Psoas muscle (tissue), 8 donors: Measurements from ENCODE around the gene DOCK10. TPM values are rescaled to one million over a fixed set of nuclear protein-coding genes. Genes with fewer than 3 reads are reported as not detected.

Experiments used
- ATAC-seq, 4 donors: fragments of 200-7000 bp; cut with Tn5 transposase; one replicate each; pipeline ENCODE4 v1.9.1; 2020; ENCODE audit warnings: moderate library complexity in 3 of 4, mild to moderate bottlenecking in 2 of 4
- DNase-seq, 2 donors: peaks; one replicate each; pipeline ENCODE4 v3.0.0-alpha.2; 2020
- H3K27ac ChIP-seq: fragments of 200-600 bp; one replicate; pipeline ENCODE4 v1.8.0; 2022
- H3K27me3 ChIP-seq, 3 donors: fragments of 200-600 bp in 1 of 3; one replicate each; pipeline versions ENCODE4 v1.6.1 to v1.8.0; 2013 to 2022; ENCODE audit warnings: low read length in 2 of 3, mild to moderate bottlenecking in 2 of 3, moderate library complexity in 1 of 3; ENCODE audit not compliant: insufficient read depth in 3 of 3
- H3K36me3 ChIP-seq, 2 donors: fragments of 200-600 bp in 1 of 2; one replicate each; pipeline versions ENCODE4 v1.6.1 to v1.8.0; 2013 to 2022; ENCODE audit warnings: low read depth in 1 of 2, mild to moderate bottlenecking in 1 of 2, moderate library complexity in 1 of 2; ENCODE audit not compliant: insufficient read depth in 1 of 2
- H3K4me1 ChIP-seq: fragments of 200-600 bp; one replicate; pipeline ENCODE4 v1.8.0; 2022
- H3K4me3 ChIP-seq: fragments of 200-600 bp; one replicate; pipeline ENCODE4 v1.8.0; 2022; ENCODE audit warnings: mild to moderate bottlenecking
- H3K9me3 ChIP-seq: fragments of 200-600 bp; one replicate; pipeline ENCODE4 v1.8.0; 2022
- CTCF ChIP-seq: fragments of 200-600 bp; IDR thresholded peaks from one replicate; pipeline ENCODE4 v1.8.0; 2022; ENCODE audit warnings: antibody characterized with exemption
- WGBS, 3 donors: extraction: QIAGEN DNeasy Blood & Tissue Kit; methylation state at CpG; one replicate each; pipeline versions ENCODE4 v1.1.6 to v1.1.7; 2013; 5-methylcytosine and 5-hydroxymethylcytosine counted together
- intact Hi-C, 2 donors: fragments of 100-400 bp; cut with DNase I; formaldehyde crosslinking; loops; one replicate each; pipeline versions ENCODE4 v1.11.0 to v1.14.2; 2022
- polyA plus RNA-seq, 3 donors: library from polyadenylated mRNA; stranded (reverse); fragments of 200-250 nt; gene quantifications; one replicate each; pipeline ENCODE4 v1.2.3, GENCODE V29; 2013
- total RNA-seq, 4 donors: library from RNA; stranded (reverse); fragmentation: NEBNext Ultra II Directional in 2 of 4; extraction: Animal tissue kit (Norgen Biotek cat#: 25700) in 2 of 4; gene quantifications; one replicate each; pipeline versions ENCODE4 v1.2.1 to v1.2.4, GENCODE V29; 2021 to 2023
- donor health status: healthy with polysubstance abuse.
- donor health status: DM: no; HTN: no; CAD: no; lungs with moderate emphysema.
- donor health status: Bipolar disorder and iron deficiency.
- donor health status: healthy.
- donor health status: DM: yes; HTN: yes; CAD: no.
- donor health status: DM: no; HTN: no; CAD: no.
- donor health status: DM: no; HTN: no; CAD: no.
- donor health status: DM: yes; HTN: yes; CAD: no.

DOCK10 gene
- total and polyA plus RNA-seq, 7 donors = 0.17 to 4.4 (median 1.0) TPM

GRCh38 chr2:224807153-224807964 is 234.9 kb downstream of the DOCK10 start:
- intact Hi-C loops = no loop called here
- WGBS, 3 donors = 87 to 95% (median 95%) methylated on average over 6 of the region's 6 CpGs
- H3K9me3 ChIP-seq = no peaks in the 10 kb centered on the region
- no peaks in the 10 kb centered on the region for H3K4me1 ChIP-seq
- H3K27me3 ChIP-seq = no peaks in the 10 kb centered on the region
- H3K27ac ChIP-seq = no peak overlapping the region
- H3K36me3 ChIP-seq = peaks cover 0 to 6% of the 10 kb centered on the region in 2 donors
- TF ChIP-seq CTCF = no peak
- ATAC-seq (no peak), DNase-seq (no peak)
- H3K4me3 ChIP-seq = no peak overlapping the region

- ATAC-seq = no peak
Observed at GRCh38 chr2:224803930-224804329, 238.3 kb downstream of the DOCK10 start.

GRCh38 chr2:224802407-224802806 is 239.9 kb downstream of the DOCK10 start:
- no peaks in the 10 kb centered on the region for H3K4me1 ChIP-seq
- no peak for DNase-seq
- H3K4me3 ChIP-seq = no peak overlapping the region
- intact Hi-C loops = no loop called here
- WGBS, 3 donors = 57 to 68% (median 58%) methylated on average over 1 of the region's 1 CpG
- no peaks in the 10 kb centered on the region for H3K9me3 ChIP-seq
- no peaks in the 10 kb centered on the region for H3K27me3 ChIP-seq
- H3K36me3 ChIP-seq = peaks cover 0 to 16% of the 10 kb centered on the region in 2 donors
- no peak overlapping the region for H3K27ac ChIP-seq
- no peak for ATAC-seq
- TF ChIP-seq CTCF = no peak

More at GRCh38 chr2:224803930-224804329, 238.3 kb downstream of the DOCK10 start:
- intact Hi-C loops = no loop called here
- no peaks in the 10 kb centered on the region for H3K27me3 ChIP-seq
- H3K4me3 ChIP-seq = no peak overlapping the region
- H3K36me3 ChIP-seq = peaks cover 0 to 16% of the 10 kb centered on the region in 2 donors
- DNase-seq = no peak
- no peak overlapping the region for H3K27ac ChIP-seq
- no peaks in the 10 kb centered on the region for H3K4me1 ChIP-seq
- TF ChIP-seq CTCF = no peak
- WGBS, 3 donors = 82 to 91% (median 89%) methylated on average over 1 of the region's 1 CpG
- H3K9me3 ChIP-seq = no peaks in the 10 kb centered on the region

- no peaks in the 10 kb centered on the region for H3K27me3 ChIP-seq
- H3K4me1 ChIP-seq = no peaks in the 10 kb centered on the region
- TF ChIP-seq CTCF = no peak
- WGBS, 3 donors = 19 to 40% (median 26%) methylated on average over 1 of the region's 1 CpG
- intact Hi-C loops = no loop called here
- DNase-seq (no peak), ATAC-seq (no peak)
- peaks cover 0 to 16% of the 10 kb centered on the region in 2 donors for H3K36me3 ChIP-seq
- H3K27ac ChIP-seq = no peak overlapping the region
- no peaks in the 10 kb centered on the region for H3K9me3 ChIP-seq
- no peak overlapping the region for H3K4me3 ChIP-seq
Observed at GRCh38 chr2:224801360-224801759, 240.9 kb downstream of the DOCK10 start.
